ENCODE data around the gene ARMC9.
A peak's percentile ranks its signal among the peaks of the same experiment; 100 is the strongest.
"Not testable (repeated sequence)": the region's sequence is repeated elsewhere in the genome, so short reads cannot be mapped to it uniquely, and the experiment has no call there.

Gene ARMC9

DNA sequence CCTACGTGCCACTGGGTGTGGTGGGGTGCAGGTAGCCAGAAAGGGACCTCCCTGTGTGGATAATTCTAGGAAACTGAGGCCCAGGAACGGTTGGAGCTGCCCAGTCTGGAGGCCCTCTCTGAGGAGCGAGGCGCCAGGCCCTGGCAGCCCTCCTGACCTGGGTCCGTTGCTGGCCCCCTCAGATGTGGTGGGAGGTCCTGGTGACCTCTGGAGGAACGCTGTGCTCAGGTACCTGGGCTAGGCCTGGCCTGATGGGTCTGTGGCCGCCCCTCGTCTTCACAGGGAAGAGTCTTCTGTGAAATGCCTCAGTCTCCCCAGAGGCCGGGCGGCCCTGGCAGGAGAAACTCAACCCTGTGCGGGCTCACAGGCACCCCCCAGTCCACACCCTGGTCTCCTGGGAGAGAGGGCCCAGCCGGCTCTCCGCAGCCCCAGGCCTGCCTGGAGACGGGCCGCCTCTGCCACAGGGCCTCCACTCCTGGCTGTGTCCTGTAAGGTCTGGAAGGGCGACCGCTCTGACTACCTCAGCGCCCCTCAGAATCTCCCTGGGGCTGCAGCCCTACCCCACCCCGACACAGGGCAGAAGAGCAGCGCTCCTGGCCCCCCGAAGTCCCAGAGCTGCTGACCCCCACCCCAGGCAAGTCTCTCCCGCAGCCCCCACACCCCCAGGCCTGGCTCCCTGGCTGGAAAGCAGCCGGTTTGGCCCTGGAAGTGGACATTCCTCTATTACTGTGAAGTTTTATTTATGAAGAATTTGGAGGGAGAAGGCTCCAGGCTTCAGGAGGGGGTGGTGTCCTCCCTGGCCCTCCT lies 200.8 kb downstream of the ARMC9 start:
- DNase-seq (ENCODE audit: low spot score): peak; percentile 31

DNA sequence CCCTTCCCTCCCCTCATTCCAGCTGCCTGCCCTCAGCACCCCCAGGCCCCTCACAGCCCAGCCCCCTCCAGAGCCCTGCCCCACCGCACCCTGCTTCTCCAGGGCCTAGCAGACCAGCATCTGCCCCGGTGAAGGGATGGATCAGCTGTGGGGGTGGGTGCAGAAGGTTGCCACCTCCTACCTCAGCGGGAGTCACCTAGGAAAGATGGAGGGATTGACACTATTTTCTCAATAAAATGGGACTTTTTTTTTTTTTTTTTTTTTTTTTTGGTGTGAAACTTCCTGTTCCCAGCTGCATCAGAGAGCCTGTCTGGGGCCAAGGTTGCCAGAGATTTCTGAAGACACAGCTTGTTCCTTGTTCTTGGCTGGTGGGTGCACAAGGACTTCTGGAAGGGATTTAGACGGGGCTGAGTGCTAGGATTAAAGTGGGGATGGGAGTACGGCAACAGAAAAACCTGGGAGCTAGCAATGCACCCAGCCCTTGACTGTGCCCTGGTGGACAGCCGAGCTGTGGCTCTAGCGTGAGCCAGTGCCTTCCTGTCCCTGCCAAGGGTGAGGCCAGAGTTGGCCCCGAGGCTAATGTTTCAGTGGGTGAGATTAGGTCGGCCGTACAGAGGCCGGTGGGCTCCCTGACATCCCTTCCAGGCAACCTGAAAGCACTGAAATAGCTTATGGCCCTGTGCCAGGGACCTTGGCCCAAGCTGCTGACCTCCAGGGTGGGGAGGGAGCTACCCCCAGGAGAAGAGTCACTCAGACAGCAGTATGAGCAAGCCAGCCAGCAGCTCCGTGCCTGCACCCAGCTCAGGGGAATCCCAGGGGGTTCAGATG lies 201.6 kb downstream of the ARMC9 start:
- DNase-seq (ENCODE audit: low spot score): peak; percentile 43

DNA sequence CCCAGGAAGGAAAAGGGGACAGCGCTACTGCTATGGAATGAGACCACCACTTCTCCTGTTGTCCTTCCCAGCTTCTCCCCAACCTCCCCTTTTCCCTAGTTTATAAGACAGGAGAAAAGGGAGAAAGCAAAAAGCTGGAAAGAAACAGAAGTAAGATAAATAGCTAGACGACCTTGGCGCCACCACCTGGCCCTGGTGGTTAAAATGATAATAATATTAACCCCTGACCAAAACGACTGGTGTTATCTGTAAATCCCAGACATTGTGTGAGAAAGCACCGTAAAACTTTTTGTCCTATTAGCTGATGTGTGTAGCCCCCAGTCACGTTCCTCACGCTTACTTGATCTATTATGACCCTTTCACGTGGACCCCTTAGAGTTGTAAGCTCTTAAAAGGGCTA lies 202.2 kb downstream of the ARMC9 start:
- not testable (repeated sequence) for DNase-seq (ENCODE audit: low spot score)

DNA sequence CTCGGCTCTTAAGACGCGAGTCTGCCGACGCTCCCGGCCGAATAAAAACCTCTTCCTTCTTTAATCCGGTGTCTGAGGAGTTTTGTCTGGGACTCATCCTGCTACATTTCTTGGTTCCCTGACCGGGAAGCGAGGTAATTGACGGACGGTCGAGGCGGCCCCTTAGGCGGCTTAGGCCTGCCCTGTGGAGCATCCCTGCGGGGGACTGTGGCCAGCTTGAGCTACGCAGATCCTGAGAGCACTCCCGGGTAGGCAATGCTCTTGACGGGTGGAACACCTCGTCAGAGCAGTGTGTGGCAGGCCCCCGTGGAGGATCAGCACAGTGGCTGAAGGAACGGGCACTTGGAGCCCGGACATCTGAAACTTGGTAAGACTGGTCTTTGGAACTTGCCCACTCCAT lies 202.7 kb downstream of the ARMC9 start:
- not testable (repeated sequence) for DNase-seq (ENCODE audit: low spot score)

DNA sequence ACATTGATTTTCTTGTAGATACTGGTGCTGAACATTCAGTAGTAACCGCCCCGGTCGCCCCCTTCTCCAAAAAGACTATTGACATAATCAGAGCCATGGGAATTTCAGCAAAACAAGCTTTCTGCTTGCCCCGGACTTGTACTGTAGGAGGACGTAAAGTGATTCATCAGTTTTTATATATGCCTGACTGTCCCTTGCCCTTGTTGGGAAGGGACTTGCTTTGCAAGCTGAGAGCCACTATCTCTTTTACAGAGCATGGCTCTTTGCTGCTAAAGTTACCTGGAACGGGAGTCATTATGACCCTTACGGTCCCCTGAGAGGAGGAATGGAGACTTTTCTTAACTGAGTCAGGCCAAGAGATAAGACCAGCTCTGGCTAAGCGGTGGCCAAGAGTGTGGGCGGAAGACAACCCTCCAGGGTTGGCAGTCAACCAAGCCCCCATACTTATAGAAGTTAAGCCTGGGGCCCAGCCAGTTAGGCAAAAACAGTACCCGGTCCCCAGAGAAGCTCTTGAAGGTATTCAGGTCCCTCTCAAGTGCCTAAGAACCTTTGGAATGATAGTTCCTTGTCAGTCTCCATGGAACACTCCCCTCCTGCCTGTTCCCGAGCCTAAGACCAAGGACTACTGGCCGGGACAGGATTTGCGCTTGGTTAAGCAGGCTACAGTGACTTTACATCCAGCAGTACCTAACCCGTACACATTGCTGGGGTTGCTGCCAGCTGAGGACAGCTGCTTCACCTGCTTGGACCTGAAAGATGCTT lies 205.2 kb downstream of the ARMC9 start:
- not testable (repeated sequence) for DNase-seq (ENCODE audit: low spot score)

DNA sequence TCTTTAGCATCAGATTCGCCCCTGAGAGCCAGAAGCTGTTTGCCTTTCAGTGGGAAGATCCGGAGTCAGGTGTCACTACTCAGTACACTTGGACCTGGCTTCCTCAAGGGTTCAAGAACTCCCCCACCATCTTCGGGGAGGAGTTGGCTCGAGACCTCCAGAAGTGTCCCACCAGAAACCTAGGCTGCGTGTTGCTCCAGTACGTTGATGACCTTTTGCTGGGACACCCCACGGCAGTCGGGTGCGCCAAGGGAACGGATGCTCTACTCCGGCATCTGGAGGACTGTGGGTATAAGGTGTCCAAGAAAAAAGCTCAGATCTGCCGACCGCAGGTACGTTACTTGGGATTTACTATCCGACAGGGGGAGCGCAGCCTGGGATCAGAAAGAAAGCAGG lies 205.8 kb downstream of the ARMC9 start:
- not testable (repeated sequence) for DNase-seq (ENCODE audit: low spot score)

DNA sequence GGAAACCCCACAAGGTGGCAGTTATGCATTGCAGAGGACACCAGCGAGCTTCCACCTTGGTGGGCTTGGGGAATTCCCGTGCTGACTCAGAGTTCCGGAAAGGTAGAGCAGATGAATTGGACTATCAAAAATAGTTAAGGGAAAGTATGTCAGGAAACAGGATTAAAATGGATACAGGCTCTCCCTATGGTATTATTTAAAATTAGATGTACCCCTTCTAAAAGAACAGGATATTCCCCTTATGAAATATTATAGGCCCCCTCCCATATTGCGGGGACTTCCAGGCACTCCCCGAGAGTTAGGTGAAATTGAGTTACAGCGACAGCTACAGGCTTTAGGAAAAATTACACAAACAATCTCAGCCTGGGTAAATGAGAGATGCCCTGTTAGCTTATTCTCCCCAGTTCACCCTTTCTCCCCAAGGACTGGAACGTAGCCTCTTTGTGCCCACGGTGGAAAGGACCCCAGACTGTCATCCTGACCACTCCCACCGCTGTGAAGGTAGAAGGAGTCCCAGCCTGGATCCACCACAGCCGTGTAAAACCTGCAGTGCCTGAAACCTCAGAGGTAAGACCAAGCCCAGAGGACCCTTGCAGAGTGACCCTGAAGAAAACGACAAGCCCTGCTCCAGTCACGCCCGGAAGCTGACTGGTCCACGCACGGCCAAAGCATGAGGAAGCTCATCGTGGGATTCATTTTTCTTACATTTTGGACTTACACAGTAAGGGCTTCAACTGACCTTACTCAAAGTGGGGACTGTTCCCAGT lies 207.4 kb downstream of the ARMC9 start:
- not testable (repeated sequence) for DNase-seq (ENCODE audit: low spot score)

DNA sequence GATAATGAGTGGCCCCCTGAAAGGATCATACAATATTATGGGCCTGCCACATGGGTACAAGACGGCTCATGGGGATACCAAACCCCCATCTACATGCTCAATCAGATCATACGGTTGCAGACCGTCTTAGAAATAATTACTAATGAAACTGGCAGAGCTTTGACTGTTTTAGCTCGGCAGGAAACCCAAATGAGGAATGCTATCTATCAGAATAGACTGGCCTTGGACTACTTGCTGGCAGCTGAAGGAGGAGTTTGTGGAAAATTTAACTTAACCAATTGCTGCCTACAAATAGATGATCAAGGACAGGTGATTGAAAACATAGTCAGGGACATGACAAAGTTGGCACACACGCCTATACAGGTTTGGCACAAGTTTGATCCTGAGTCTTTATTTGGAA lies 209.3 kb downstream of the ARMC9 start:
- DNase-seq (ENCODE audit: low spot score): not testable (repeated sequence)

DNA sequence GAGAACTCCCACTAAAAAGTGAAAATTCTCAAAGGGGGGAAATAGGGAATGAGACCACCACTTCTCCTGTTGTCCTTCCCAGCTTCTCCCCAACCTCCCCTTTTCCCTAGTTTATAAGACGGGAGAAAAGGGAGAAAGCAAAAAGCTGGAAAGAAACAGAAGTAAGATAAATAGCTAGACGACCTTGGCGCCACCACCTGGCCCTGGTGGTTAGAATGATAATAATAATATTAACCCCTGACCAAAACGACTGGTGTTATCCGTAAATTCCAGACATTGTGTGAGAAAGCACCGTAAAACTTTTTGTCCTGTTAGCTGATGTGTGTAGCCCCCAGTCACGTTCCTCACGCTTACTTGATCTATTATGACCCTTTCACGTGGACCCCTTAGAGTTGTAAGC lies 209.9 kb downstream of the ARMC9 start:
- DNase-seq (ENCODE audit: low spot score): not testable (repeated sequence)

DNA sequence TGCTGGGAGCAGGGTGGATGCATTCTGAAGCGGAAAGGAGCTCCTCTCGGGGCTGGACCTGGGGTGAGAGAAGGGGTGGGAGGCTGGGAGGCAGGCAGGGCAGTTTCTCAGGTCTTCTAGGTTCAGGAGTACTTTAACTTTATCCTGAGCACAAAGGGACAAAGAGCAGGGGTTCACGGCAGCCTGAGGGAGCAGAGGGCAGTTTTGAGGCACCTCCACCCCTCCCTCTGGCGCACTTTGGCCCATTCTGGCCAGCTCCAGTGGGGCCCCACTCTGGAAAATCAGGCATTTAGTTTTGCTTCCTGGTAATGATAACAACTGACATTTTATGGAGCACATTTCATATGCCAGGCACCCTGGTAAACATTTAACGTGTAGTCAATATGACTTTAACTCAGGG lies 211.3 kb downstream of the ARMC9 start:
- no peak for DNase-seq (ENCODE audit: low spot score)

DNA sequence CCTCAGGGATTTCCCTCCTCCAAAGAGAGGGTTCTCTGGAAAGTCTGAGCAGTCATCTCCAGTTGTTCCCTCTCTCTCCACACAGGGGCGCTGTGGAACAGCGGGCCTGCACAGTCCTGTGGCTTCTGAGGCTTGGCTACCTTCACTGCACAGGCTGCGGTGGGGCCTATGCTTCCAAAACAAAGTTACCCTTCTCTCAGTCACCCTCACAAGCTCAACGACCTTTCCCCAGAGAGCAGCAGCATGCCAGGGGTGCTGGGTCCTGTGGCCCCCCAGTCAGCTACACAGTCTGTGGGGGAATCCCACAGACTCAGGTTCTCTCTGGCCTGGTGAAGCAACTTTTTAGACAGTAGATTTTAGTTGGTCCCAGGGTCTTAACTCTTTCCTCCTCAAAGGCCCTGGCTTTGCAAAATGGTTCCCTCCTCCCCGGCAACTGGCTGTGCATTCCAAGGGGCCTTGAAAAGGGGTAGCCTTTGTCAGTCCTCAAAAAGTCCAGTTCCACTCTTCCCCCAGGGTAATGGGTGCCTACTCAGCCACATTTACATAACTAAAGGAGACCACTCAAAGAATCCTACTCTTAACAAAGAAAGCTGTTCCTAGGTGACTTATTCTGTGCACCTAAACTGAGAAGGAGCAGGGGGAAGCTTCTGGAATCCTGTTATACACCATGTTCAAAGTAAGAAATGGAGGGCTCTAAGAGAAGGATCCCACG lies 212.0 kb downstream of the ARMC9 start:
- no peak for DNase-seq (ENCODE audit: low spot score)

DNA sequence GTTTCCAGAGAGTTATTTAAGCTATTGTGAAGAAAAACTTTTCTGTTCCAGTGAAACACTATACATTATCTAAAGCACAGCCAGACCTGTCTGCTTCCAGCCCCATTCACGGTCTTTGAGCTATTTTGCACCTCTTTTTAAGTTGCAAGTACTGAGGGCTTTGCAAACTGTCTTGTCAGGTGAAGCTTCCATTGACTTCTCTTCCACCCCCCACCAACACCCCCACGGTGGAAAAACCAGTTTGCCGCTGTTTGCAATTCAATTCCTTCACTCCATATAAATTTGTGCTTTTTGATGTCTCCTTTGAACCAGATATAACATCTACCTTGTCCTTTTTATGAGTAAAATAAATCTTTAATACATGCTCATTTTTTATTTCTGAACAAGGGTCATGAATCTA lies 212.8 kb downstream of the ARMC9 start:
- no peak for DNase-seq (ENCODE audit: low spot score)

DNA sequence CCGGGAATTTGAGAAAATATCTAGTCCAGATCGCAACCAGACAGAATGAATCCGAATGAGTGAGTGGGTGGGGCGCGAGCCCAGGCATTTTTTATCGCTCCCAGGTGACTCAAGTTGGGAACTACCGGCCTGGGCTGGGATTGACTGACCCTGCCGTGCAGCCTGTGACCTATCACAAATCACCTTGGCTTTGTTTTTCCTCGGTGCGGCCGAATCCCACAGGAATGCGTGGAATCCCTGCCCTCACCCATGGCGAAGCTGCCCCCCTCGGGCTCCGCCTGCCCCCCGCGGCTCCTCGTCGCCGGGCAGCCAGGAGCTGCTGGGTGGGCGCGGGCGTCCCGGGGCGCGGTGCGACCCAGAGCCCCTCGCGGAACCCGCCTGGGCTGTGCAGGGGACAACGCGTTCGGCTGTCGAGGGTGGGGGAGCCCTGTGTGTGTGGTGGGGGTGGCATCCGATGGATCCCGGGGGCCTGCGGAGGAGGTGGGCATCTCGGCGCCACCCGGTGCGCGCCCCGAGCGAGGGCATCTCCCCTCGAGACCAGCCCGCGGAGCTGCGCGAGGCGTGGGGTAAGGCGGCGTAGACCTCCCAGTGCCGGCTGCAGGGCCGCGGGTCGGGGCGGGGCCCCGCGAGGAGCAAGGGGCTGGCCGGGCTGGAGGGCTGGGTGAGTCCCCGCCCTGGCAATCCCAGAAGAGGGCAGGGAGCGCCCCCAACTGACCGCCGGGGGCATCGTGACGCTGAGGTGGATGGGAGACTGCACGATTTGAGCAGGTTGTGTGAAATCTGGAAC lies 213.6 kb downstream of the ARMC9 start:
- peak; percentile 88 for DNase-seq (ENCODE audit: low spot score)

DNA sequence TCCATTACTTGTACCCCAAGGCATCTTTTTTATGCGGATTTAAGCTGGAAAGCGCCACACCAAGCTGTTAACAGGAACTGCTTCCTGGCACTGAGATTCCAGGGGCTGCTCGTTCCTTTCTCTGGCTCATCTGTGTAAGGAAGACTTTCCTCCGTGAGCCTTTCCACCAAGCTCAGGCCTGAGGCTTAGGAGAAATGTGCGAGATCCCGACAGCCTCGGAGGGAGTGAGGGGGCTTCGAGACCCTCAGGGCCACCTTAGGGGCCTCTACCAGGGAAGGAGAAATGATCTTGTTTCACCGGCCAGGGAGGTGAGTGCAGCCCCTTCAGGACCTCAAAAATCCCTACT lies 214.2 kb downstream of the ARMC9 start:
- DNase-seq (ENCODE audit: low spot score): no peak

DNA sequence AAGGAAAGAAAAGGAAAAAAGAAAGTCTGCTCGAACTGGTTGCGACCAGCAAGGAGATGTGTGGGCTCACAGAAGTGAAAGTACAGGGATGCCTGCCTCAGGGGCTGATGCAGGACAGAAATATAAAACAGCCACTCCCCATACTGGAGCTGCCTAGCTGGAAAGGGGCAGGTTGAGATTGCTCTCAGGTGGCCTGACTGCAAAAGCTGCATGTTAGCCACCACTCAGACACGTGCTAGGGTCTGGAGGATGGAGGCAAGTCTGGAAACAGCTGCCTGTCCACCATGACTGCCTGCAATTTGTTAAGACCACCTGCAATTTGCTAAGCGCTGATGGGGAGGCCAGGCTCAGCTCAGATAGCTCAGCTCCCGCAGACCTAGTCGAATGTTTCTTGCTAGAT lies 215.0 kb downstream of the ARMC9 start:
- DNase-seq (ENCODE audit: low spot score): no peak

DNA sequence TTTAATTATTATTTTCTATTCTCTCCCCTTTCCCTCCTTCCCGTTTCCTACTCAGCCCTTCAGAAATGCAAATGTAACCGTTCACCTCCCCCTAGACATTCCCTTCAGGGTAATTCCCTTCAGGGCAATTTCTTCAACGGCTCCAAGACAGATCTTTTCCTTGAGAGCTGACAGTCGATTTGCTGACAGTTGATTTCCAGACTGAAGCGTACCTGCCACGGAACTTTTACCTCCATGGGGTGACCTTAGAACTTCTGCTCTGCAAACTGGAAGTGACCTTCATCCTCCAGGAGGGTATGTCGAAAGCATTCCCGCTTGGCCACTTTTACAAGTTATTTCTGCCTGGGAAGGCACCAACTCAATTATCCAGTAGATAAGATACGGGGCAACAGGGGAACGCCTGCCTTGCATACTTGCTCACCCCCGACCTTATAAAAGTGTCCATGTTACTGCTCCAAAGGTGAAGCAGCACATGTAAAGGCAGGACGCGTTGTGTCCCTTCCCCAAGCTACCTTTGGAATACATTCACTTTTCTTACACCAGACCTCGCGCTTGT lies 215.6 kb downstream of the ARMC9 start:
- no peak for DNase-seq (ENCODE audit: low spot score)

DNA sequence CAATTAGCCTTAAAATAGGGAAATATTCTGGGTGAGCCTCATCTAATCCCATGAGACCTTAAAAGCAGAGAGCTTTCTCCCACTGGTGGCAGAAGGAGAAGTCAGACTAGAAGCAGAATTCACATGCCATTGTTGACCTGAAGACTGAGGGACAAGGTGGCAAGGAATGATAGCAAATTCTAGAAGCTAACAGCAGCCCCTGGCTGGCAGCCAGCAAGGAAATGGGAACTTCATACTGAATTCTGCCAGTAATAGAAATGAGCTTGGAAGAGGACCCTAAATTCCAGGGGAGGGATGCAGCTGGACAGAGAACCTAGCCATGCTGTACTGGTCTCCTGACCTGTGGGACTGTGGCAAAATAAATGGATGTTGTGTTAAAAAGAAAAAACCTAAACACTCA lies 216.6 kb downstream of the ARMC9 start:
- no peak for DNase-seq (ENCODE audit: low spot score)

DNA sequence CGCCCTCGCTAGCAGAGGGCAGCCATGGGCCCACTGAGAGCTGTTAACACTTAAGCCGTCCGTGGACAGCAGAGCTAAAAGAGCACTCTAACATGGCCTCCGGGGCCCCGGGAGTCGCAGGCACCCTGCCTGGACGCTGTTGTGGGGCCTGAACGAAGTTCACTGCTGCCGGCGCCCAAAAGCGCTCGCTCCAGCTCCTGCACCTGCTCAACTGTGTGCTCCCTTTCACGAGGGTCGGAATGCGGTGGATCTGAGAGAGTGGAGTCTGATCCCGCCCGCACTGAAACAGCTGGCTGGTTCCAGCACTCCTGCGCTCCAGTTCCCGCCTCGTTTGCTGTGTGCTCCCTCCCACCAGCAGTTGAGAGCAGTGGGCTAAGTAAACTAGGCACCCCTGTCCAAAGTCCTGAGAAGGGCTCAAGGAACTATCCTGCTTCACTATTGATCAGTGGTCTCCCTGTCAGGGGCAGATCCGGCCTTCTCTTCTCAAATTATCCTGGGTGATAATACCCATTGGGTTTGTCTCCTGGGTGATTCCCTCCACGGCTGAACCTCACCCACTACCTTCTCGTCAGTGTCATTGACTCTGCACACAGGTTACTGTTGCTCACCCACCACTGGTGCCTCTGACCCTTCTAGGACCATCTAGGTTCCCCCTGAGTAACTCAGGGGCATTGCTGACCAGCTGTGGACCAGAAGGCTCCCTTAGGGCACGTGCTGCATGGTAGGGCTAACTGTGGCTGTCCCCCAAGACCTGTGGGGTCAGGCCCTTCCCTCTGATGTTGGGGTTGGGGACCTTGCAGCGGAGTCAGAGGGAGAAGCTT lies 220.6 kb downstream of the ARMC9 start:
- no peak for DNase-seq (ENCODE audit: low spot score)

DNA sequence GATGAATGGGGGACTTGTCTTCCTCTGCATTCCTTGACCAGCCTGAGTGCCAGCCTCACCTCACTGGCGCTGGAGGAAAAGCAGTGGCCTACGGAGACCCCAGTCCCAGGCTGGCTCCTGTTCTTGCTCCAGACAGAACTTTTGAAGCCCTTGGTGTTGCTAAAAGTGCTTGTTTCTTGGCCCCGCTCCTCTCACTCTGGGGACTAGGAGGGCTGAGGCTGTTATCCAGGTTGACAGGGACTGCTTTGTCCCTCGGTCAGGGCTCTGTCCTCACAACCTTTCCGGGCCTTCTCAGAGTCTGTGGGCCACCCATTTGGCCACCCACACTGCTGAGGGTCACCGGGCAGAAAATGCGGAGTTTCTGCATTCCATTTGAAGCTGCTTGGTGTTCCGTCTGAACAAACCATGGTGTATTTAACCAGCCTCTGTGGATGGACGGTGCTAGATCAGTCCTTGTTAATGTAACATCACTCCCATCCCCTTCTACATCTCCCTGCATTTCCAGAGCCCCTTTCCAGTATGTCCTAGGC lies 222.7 kb downstream of the ARMC9 start:
- DNase-seq (ENCODE audit: low spot score): no peak

Measured in D341Med (cell line).